ENCODE results near the gene MYLK2.
A peak's percentile ranks its signal among the peaks of the same experiment; 100 is the strongest.
"Not testable (repeated sequence)": the region's sequence is repeated elsewhere in the genome, so short reads cannot be mapped to it uniquely, and the experiment has no call there.

MYLK2 gene

DNA sequence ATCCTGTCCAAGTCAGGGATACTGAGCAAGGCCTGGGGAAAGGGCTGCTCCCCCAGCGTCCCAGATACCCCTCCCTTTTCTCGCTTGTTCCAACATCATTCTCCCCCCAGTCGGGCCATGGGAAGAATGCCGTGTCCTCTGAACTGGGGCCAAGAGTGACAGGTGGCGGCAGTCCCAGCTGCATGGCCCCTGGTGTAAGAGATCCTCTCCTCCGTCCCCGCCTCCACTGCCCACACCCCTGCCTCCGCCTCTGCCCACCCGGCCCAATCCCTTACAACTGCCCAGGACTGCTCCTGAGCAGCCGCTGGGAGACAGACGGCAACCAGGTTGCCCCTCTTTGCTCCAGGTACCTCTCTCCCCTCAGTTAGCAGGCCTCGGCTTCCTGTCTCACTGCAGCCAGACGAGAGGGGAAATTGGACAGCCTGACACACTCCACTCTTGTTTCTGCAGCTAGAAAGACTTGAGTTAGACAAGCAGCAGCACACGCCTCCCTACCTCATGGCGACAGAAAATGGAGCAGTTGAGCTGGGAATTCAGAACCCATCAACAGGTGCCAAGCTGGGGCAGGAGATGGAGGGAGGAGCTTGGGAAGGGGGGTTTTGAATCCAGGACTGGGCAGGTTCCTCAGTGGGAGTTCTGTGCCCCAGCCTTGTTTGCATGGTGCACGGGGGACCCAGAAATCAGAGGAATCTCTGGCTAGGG lies at the start of gene MYLK2:
Gene MYLK2, plus strand, starts transcription at position 274 of the 702 bp plus-strand sequence. Its CDS starts 225 bp downstream, at position 499.
- peak; percentile 64 for DNase-seq

DNA sequence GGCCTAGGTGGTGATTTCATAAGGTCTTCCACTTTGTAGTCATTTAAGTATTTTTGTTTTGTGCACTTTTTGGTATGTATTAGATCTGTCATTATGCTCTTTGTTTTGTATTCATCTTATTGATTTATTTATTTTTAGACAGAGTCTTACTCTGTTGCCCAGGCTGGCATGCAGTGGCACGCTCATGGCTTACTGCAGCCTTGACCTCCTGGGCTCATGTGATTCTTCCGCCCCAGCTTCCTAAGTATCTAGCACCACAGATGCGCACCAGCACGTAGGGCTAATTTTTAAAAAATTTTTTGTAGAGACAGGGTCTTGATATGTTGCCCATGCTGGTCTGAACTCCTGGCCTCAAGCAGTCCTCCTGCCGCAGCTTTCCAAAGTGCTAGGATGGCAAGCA lies 49.5 kb upstream of the MYLK2 start:
- no peak for DNase-seq

DNA sequence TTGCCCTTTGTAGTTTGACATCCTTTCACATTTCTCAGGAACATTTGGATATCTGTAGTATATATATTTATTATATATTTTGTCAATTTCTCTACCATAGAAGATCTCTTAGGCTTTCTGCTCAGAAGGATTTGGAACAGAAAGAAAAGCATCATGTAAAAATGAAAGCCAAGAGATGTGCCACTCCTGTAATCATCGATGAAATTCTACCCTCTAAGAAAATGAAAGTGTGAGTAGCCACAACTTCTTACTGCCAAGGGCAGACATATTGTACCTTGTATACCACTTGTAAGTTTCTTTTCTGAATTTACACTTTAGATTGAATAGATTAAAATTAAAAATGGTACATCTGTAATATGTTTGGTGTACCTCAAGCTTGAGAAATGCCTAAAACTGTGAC lies 48.9 kb upstream of the MYLK2 start:
- DNase-seq = no peak

DNA sequence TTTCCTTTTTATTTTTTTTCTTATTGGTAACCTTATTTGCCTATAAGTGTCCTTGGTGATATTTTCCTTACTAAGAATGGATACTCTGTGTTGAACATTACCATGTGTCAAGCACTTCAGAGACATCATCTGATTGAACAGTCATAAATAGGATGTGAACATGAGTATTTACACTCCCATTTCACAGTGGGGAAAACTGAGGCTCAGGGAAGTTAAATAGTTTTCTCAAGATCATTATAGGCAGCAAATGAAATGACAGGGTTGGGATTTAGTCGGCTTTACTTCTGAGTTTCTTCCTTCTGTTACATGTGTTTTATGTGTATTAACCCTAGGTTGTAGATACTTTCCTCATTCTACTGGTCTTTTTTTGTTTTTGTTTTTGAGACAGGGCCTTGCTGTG lies 44.7 kb upstream of the MYLK2 start:
- DNase-seq = no peak

GRCh38 chr20:31780839-31781238 lies 38.3 kb upstream of the MYLK2 start:
- DNase-seq = no peak

DNA sequence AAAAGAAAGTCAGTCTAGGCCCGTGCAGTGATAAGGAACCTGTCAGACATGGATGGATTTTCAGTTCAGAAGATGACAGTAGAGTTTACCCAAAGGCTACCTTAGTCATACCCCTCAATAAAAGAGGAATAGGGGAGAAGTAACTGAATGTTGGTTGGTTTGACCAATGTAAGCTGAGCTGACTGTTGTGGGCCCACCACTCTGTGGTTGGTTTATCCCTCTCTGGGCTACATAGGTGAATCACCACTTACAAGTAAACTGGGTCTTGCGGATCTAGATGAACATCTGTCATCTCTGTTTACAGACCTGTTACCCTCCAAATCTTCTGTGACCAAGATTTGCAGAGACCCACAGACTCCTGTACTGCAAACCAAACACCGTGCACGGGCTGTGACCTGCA lies 37.2 kb upstream of the MYLK2 start:
- DNase-seq = no peak

GRCh38 chr20:31784354-31785044 lies 34.7 kb upstream of the MYLK2 start:
- DNase-seq = no peak

- no peak for DNase-seq
Measured at GRCh38 chr20:31785089-31785488, 34.1 kb upstream of the MYLK2 start.

- DNase-seq = no peak
Measured at GRCh38 chr20:31788578-31788977, 30.6 kb upstream of the MYLK2 start.

GRCh38 chr20:31790401-31790800 lies 28.8 kb upstream of the MYLK2 start:
- no peak for DNase-seq

DNA sequence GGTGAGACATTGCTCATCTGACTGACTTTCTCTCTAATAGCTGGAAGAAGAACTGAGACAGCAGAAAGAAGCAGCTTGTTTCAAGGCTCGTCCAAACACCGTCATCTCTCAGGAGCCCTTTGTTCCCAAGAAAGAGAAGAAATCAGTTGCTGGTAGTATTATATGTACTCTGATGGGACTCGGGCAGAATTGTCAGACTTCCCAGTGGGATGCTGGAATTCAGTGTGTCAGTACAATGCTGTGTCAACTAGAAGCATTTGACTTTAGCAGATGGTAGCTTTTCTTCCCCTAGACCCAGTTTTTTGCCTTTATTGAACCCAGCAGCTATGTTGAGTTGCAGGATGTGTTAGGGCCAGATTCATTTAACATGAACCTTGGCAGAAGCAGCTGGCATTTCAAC lies 21.8 kb upstream of the MYLK2 start:
- no peak for DNase-seq

GRCh38 chr20:31801508-31801907 lies 17.6 kb upstream of the MYLK2 start:
- no peak for DNase-seq

DNA sequence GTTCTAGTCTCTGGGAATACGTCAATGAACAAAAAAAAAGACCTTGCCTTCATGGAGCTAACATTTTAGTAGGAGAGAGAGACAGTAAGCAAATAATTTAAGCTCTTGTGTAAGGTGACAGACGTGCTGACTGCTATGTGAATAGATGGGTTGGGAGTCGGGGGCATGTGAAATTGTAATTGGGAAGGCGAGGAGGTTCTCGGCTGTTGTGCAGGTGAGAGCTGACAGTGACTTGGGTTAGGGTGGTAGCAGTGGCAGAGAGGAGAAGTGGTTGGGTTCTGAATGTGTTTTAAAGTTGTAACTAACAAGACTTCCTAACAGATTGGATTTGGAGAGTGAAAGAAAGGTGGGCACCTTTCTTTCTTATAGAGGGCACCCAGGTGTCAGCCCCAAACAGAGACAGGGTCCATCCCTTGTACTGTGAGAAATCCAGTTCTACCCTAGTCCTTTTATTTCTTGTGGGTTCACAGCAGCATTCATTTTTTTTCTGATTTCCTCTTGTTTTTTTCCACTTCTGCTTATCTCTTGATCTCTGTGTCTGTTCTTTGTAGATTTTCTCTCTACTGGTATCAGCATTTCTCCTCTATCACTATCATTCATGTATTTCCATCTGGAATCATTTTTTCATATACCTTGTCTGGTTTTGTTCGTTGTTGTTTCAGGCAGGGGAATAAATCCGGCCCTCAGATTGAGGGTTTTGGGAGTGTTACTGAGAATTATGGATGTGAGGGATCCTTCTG lies 15.4 kb upstream of the MYLK2 start:
- DNase-seq = no peak

GRCh38 chr20:31806564-31807355 lies 12.4 kb upstream of the MYLK2 start:
- no peak for DNase-seq

- no peak for DNase-seq
Measured at GRCh38 chr20:31808481-31808880, 10.7 kb upstream of the MYLK2 start.

DNA sequence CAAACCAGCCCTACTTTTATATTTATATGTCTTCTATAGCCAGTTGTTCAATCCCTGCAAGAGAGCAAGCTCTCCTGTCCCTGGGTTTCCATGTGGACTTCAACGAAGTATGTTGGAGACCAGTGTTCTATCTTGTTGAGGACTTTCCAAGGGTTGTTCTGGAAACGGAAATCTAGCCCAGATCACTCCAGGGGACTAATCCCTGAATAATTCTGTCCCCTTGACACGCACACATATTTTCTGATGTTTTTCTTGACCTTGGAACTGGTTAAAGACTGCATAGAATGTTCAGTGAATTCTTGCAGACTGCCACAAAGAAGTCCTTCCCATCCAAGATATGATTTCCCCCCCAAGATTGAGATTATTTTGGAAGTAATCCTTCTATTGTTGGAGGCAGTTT lies 9.5 kb upstream of the MYLK2 start:
- DNase-seq = no peak

DNA sequence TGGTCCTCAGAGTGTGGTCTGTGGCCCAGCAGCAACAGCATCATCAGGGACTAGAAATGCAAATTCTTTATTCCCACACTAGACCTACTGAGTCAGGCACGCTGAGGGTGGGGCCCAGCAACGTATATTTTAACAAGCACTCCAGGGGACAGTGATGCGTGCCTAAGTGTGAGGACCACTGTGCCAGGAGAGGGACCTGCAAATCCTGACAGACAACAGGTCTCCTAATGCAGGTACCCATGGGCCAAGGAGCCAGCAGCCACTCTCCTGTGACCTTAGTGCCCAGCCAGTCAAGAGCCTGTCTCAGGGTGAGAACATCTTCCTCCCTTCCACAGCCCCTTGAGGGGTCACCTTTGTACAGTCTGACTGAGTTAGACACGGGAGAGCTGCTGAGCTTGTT lies 8.0 kb upstream of the MYLK2 start:
- no peak for DNase-seq

- peak in 1 of 2 experiments; percentile 41 for DNase-seq
Measured at GRCh38 chr20:31811796-31812728, 7.1 kb upstream of the MYLK2 start.

DNA sequence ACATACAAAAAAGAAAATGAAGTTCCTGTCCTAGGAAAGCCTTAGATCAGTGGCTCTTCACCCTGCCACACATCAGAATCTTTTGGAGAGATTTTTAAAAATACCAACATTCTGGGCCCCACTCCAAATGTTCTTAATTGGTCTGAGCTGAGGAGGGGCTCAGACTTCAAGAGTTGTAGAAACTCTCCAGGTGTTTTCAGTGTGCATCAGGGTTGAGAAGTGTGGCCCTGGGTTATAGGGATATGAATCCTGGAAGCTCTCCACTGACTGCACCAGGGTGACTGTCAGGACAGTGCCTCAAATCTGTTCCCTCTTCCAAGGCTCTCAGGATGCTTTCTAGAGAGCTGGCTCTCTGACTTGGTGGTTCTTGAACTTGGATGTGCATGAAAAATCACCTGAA lies 5.5 kb upstream of the MYLK2 start:
- DNase-seq = no peak

DNA sequence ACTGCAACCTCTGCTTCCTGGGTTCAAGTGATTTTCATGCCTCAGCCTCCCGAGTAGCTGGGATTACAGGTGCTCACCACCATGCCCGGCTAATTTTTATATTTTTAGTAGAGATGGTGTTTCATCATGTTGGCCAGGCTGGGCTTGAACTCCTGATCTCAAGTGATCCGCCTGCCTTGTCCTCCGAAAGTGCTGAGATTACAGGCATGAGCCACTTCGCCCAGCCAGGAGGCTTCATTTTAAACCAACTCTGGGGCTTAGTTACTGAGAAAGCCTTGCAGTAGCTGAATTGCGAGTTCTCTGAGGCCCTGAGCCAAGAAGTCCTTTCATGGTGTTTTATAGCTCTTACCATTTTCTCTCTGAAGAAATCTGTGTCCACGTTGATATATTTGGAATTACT lies 5.0 kb upstream of the MYLK2 start:
- DNase-seq = not testable (repeated sequence)

- peak in 1 of 2 experiments; percentile 65 for DNase-seq
Measured at GRCh38 chr20:31815408-31816188, 3.6 kb upstream of the MYLK2 start.
